GM19467 (cell line): ENCODE results near the gene GLYR1.

ENCODE experiments used
- ATAC-seq: cut with Tn5 transposase; IDR thresholded peaks from one replicate; pipeline ENCODE4 v1.9.1; 2021; ENCODE audit warnings: mild to moderate bottlenecking, moderate library complexity; ENCODE audit not compliant: unreplicated experiment

The GLYR1 gene

GRCh38 chr16:4768549-4769305 lies 78.4 kb downstream of the GLYR1 start:
- peak; percentile 68 for ATAC-seq

- no peak for ATAC-seq
These were observed 79.1 kb downstream of the GLYR1 start for GRCh38 chr16:4767872-4768548.

- peak; percentile 81 for ATAC-seq
These were observed 80.0 kb downstream of the GLYR1 start, which contains the start of gene ZNF500 for GRCh38 chr16:4766875-4767628. ZNF500 (minus strand) TSS chr16:4767162; CDS start chr16:4765978, 1,184 bp downstream.

GRCh38 chr16:4765511-4766474 lies 81.3 kb downstream of the GLYR1 start:
- no peak for ATAC-seq

- no peak for ATAC-seq
These were observed 83.3 kb downstream of the GLYR1 start for GRCh38 chr16:4763791-4764190.

- ATAC-seq: no peak
These were observed 84.9 kb downstream of the GLYR1 start for GRCh38 chr16:4762205-4762604.

- ATAC-seq: no peak
These were observed 86.7 kb downstream of the GLYR1 start for GRCh38 chr16:4760221-4760910.

GRCh38 chr16:4755687-4756086 lies 91.4 kb downstream of the GLYR1 start:
- ATAC-seq: no peak

GRCh38 chr16:4754865-4755264 lies 92.2 kb downstream of the GLYR1 start:
- ATAC-seq: no peak

GRCh38 chr16:4753227-4753626 lies 93.9 kb downstream of the GLYR1 start:
- no peak for ATAC-seq
